ENCODE measurements around the gene SHISA5. TPM values are rescaled to one million over a fixed set of nuclear protein-coding genes. Genes with fewer than 3 reads are reported as not detected.

The SHISA5 gene
- total RNA-seq, 4 donors from 2014 or later = 101 to 158 (median 148) TPM

GRCh38 chr3:48524970-48525369 lies 21.0 kb upstream of the SHISA5 start:
- Histone ChIP-seq H3K27ac (replicated peaks in 1 of 4) (no peak overlapping the region), H3K4me3 (no peak overlapping the region), H3K9me3 (no peaks in the 10 kb centered on the region), H3K4me1 (no peaks in the 10 kb centered on the region), H3K36me3 (peaks cover 0 to 30% (median 5%) of the 10 kb centered on the region in 4 donors), H3K27me3 (no peaks in the 10 kb centered on the region)
- intact Hi-C loops (cut with DNase I) = no loop called here
- no peak for DNase-seq (ENCODE audit: extremely low spot score)
- WGBS = 90% methylated on average over 5 of the region's 9 CpGs
- TF ChIP-seq, protein P1, sequence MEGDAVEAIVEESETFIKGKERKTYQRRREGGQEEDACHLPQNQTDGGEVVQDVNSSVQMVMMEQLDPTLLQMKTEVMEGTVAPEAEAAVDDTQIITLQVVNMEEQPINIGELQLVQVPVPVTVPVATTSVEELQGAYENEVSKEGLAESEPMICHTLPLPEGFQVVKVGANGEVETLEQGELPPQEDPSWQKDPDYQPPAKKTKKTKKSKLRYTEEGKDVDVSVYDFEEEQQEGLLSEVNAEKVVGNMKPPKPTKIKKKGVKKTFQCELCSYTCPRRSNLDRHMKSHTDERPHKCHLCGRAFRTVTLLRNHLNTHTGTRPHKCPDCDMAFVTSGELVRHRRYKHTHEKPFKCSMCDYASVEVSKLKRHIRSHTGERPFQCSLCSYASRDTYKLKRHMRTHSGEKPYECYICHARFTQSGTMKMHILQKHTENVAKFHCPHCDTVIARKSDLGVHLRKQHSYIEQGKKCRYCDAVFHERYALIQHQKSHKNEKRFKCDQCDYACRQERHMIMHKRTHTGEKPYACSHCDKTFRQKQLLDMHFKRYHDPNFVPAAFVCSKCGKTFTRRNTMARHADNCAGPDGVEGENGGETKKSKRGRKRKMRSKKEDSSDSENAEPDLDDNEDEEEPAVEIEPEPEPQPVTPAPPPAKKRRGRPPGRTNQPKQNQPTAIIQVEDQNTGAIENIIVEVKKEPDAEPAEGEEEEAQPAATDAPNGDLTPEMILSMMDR (IDR thresholded peaks at IDR 0.05) = no peak
- TF ChIP-seq EP300 (IDR thresholded peaks at IDR 0.05) (no peak), POLR2AphosphoS5 (IDR thresholded peaks at IDR 0.05) (no peak), POLR2A (IDR thresholded peaks at IDR 0.05; ENCODE audit: low read depth) (no peak)

DNA sequence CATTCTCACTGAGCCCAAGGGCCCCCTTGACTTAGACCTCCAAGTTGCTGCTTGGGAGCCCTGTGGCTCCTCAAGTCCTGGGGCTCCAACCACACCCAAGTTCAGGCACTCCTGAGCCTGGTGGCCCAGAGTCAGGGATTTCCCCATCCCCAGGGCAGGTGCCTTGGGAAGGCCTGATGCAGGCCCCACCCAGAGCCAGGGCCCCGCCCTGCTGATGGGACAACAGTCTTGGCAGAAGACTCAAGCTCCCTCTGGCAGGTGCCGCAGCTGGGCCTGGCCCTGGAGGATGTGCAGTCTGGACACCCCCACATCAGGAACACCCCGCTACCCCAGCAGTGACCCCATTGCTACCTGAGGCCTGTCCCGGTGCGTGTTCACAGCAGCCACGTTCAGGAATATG lies 17.7 kb upstream of the SHISA5 start:
- H3K27ac ChIP-seq (replicated peaks in 1 of 4) = no peak overlapping the region
- H3K4me3 ChIP-seq = no peak overlapping the region
- no peaks in the 10 kb centered on the region for H3K4me1 ChIP-seq
- H3K27me3 ChIP-seq = no peaks in the 10 kb centered on the region
- H3K9me3 ChIP-seq = no peaks in the 10 kb centered on the region
- no peak for DNase-seq (ENCODE audit: extremely low spot score)
- TF ChIP-seq, protein P1 (IDR thresholded peaks at IDR 0.05) = no peak
- TF ChIP-seq POLR2AphosphoS5 (IDR thresholded peaks at IDR 0.05) = no peak
- TF ChIP-seq EP300 (IDR thresholded peaks at IDR 0.05) = no peak
- no peak for TF ChIP-seq POLR2A (IDR thresholded peaks at IDR 0.05; ENCODE audit: low read depth)
- WGBS = 96% methylated on average over 5 of the region's 6 CpGs
- H3K36me3 ChIP-seq = peaks cover 0 to 36% (median 8%) of the 10 kb centered on the region in 4 donors
- intact Hi-C loops (cut with DNase I) = no loop called here

DNA sequence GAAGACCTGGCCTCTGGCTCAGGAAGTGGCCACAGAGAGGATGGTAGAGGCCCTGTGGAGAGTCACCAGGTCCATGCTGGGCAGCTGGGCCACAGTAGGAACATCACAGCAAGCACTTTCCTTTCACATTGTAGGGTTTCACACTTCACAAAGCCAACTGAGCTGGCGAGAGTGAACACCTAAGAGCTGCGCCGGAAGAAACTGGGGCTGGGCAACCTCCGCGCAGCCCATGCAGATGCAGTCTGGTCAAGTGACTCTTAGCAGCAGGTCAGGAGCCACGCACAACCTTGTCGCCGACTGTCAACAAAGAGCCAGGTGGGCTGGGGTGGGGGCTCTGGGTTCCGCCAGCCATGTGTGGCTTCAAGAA lies 15.3 kb upstream of the SHISA5 start:
- Histone ChIP-seq H3K27ac (replicated peaks in 1 of 4) (no peak overlapping the region), H3K27me3 (no peaks in the 10 kb centered on the region), H3K9me3 (no peaks in the 10 kb centered on the region), H3K4me1 (no peaks in the 10 kb centered on the region), H3K4me3 (no peak overlapping the region), H3K36me3 (peaks cover 0 to 28% (median 5%) of the 10 kb centered on the region in 4 donors)
- intact Hi-C loops (cut with DNase I) = no loop called here
- TF ChIP-seq POLR2AphosphoS5 (IDR thresholded peaks at IDR 0.05) = no peak
- no peak for TF ChIP-seq EP300 (IDR thresholded peaks at IDR 0.05)
- no peak for TF ChIP-seq POLR2A (IDR thresholded peaks at IDR 0.05; ENCODE audit: low read depth)
- TF ChIP-seq, protein P1 (IDR thresholded peaks at IDR 0.05) = no peak
- WGBS = 100% methylated on average over 3 of the region's 9 CpGs
- no peak for DNase-seq (ENCODE audit: extremely low spot score)

- 62% methylated on average over 10 of the region's 12 CpGs for WGBS
Observed at GRCh38 chr3:48518638-48519276, 14.8 kb upstream of the SHISA5 start.

More at GRCh38 chr3:48518638-48519276, 14.8 kb upstream of the SHISA5 start:
- no peaks in the 10 kb centered on the region for H3K27me3 ChIP-seq
- no peak for TF ChIP-seq POLR2AphosphoS5 (IDR thresholded peaks at IDR 0.05)
- TF ChIP-seq POLR2A (IDR thresholded peaks at IDR 0.05; ENCODE audit: low read depth) = no peak
- TF ChIP-seq EP300 (IDR thresholded peaks at IDR 0.05) = no peak
- TF ChIP-seq, protein P1 (IDR thresholded peaks at IDR 0.05) = no peak
- no peaks in the 10 kb centered on the region for H3K4me1 ChIP-seq
- no peak overlapping the region for H3K4me3 ChIP-seq
- H3K27ac ChIP-seq (replicated peaks in 1 of 4) = no peak overlapping the region
- peaks cover 0 to 25% (median 5%) of the 10 kb centered on the region in 4 donors for H3K36me3 ChIP-seq
- no peaks in the 10 kb centered on the region for H3K9me3 ChIP-seq
- no peak for DNase-seq (ENCODE audit: extremely low spot score)
- intact Hi-C loops (cut with DNase I) = no loop called here

Data from esophagus muscularis mucosa (tissue), 4 donors.